B cell (primary cell): ENCODE results near the gene PKMYT1. TPM values are rescaled to one million over a fixed set of nuclear protein-coding genes. Genes with fewer than 3 reads are reported as not detected.

Experiments
- ATAC-seq: fragments of 200-7000 bp; cut with Tn5 transposase; one replicate; pipeline ENCODE4 v1.10.0; 2021; ENCODE audit warnings: low read depth, mild to moderate bottlenecking, moderate number of reproducible peaks, moderate library complexity
- CTCF ChIA-PET: fragments of 350-600 bp; sonication (Branson Sonifier 250); formaldehyde crosslinking; loops from one replicate; lab custom pipeline; 2021; ENCODE audit warnings: antibody characterized with exemption, inconsistent platforms; lab: Charles Lee
- POLR2A ChIA-PET: fragments of 350-600 bp; sonication (Branson Sonifier 250); formaldehyde crosslinking; loops from one replicate; lab custom pipeline; 2021; ENCODE audit warnings: antibody characterized with exemption; lab: Charles Lee
- DNase-seq: peaks from one replicate; pipeline ENCODE4 v3.0.0; 2013
- H2AFZ ChIP-seq: 2 replicates; pipeline ENCODE4 v1.6.1; 2012; ENCODE audit warnings: mild to moderate bottlenecking, low read depth, low read length; ENCODE audit not compliant: insufficient read depth, poor library complexity, severe bottlenecking
- H3K27ac ChIP-seq, 2 donors: 1 replicate in 1 of 2; 2 replicates in 1 of 2; pipeline ENCODE4 v1.5.1; 2012 to 2013; ENCODE audit warnings: low read length in 2 of 2, mild to moderate bottlenecking in 2 of 2, moderate library complexity in 1 of 2
- H3K27me3 ChIP-seq, 4 experiments: fragments of 200-600 bp in 1 of 4; sonication (generic) in 1 of 4; replicated peaks in 1 of 4; 1 replicate in 2 of 4; 2 replicates in 2 of 4; pipeline versions ENCODE4 v1.6.1 to v1.7.0; 2013 to 2016; ENCODE audit warnings: low read length in 3 of 4, mild to moderate bottlenecking in 2 of 4, mixed read lengths in 1 of 4, moderate library complexity in 1 of 4; ENCODE audit not compliant: insufficient read depth in 4 of 4, control insufficient read depth in 3 of 4; ENCODE audit errors: control extremely low read depth in 1 of 4
- H3K36me3 ChIP-seq, 2 experiments: replicated peaks in 1 of 2; 1 replicate in 1 of 2; 2 replicates in 1 of 2; pipeline versions ENCODE4 v1.6.1 to v1.7.1; 2013; ENCODE audit warnings: low read length in 1 of 2; ENCODE audit not compliant: insufficient read depth in 2 of 2, control insufficient read depth in 1 of 2; ENCODE audit errors: control extremely low read depth in 1 of 2, extremely low read depth in 1 of 2
- H3K4me1 ChIP-seq, 2 donors: fragments of 200-600 bp in 1 of 2; sonication (generic) in 1 of 2; 1 replicate in 1 of 2; 2 replicates in 1 of 2; pipeline versions ENCODE4 v1.5.1 to v1.6.1; 2013 to 2017; ENCODE audit warnings: low read length in 2 of 2; ENCODE audit not compliant: control insufficient read depth in 2 of 2, insufficient read depth in 2 of 2
- H3K4me2 ChIP-seq: replicated peaks from 2 replicates; pipeline ENCODE3; 2012; ENCODE audit warnings: mild to moderate bottlenecking, low read depth, low read length; ENCODE audit not compliant: poor library complexity, severe bottlenecking
- H3K4me3 ChIP-seq, 5 experiments: fragments of 200-600 bp in 1 of 5; sonication (generic) in 1 of 5; 1 replicate in 3 of 5; 2 replicates in 2 of 5; pipeline versions ENCODE4 v1.5.1 to v1.7.0; 2011 to 2016; ENCODE audit warnings: low read length in 4 of 5, mild to moderate bottlenecking in 4 of 5, low read depth in 2 of 5, control low read depth in 1 of 5, moderate library complexity in 1 of 5; ENCODE audit not compliant: insufficient read depth in 1 of 5; ENCODE audit errors: control extremely low read depth in 1 of 5, extremely low read depth in 1 of 5
- H3K79me2 ChIP-seq: fragments of 200-600 bp; sonication (generic); one replicate; pipeline ENCODE4 v1.6.0; 2016; ENCODE audit warnings: low read length; ENCODE audit not compliant: control insufficient read depth, insufficient read depth
- H3K9ac ChIP-seq: fragments of 200-600 bp; sonication (generic); 2 replicates; pipeline ENCODE4 v1.6.1; 2017; ENCODE audit warnings: mild to moderate bottlenecking, low read length, moderate library complexity
- H3K9me3 ChIP-seq, 3 donors: one replicate each; pipeline versions ENCODE4 v1.6.1 to v1.7.1; 2013; ENCODE audit warnings: low read length in 2 of 3; ENCODE audit not compliant: control insufficient read depth in 2 of 3, insufficient read depth in 1 of 3; ENCODE audit errors: control extremely low read depth in 1 of 3
- H4K20me1 ChIP-seq: 2 replicates; pipeline ENCODE4 v1.6.0; 2012; ENCODE audit warnings: mild to moderate bottlenecking, low read length; ENCODE audit not compliant: insufficient read depth, control insufficient read depth, poor library complexity, severe bottlenecking
- H3K27ac Mint-ChIP-seq: one replicate; pipeline ENCODE4 v1.8.0; 2021; ENCODE audit warnings: mixed read lengths
- H3K27me3 Mint-ChIP-seq: one replicate; pipeline ENCODE4 v1.8.0; 2021; ENCODE audit warnings: mixed read lengths
- H3K4me1 Mint-ChIP-seq: one replicate; pipeline ENCODE4 v1.8.0; 2021; ENCODE audit warnings: mixed read lengths
- H3K4me3 Mint-ChIP-seq: one replicate; pipeline ENCODE4 v1.8.0; 2021; ENCODE audit warnings: mixed read lengths
- H3K9me3 Mint-ChIP-seq: one replicate; pipeline ENCODE4 v1.8.0; 2022; ENCODE audit warnings: mixed read lengths; ENCODE audit not compliant: insufficient read depth
- CTCF ChIP-seq: fragments of 200-600 bp; IDR thresholded peaks from one replicate; pipeline ENCODE4 v1.8.0; 2022; ENCODE audit warnings: antibody characterized with exemption, mild to moderate bottlenecking
- EZH2 ChIP-seq: IDR thresholded peaks from 2 replicates; pipeline ENCODE4 v1.6.1; 2012; ENCODE audit warnings: borderline replicate concordance, low read depth, mild to moderate bottlenecking, moderate library complexity, low read length; ENCODE audit not compliant: insufficient read depth, poor library complexity, severe bottlenecking
- WGBS: methylation state at CpG from one replicate; pipeline ENCODE4 v1.1.5; 2013; ENCODE audit warnings: missing lambda C conversion rate; ENCODE audit not compliant: insufficient coverage; 5-methylcytosine and 5-hydroxymethylcytosine counted together
- intact Hi-C: fragments of 100-400 bp; cut with micrococcal nuclease; formaldehyde crosslinking; loops from one replicate; pipeline ENCODE4 v1.10.0; 2022
- polyA plus RNA-seq: library from polyadenylated mRNA; depleted of rRNA; stranded (reverse); fragments of >200 nt; gene quantifications from 2 replicates; pipeline ENCODE4 v1.2.3, GENCODE V29; 2012
- total RNA-seq, 2 donors: library from RNA; stranded (reverse); fragments of 120-200 nt in 1 of 2; gene quantifications; 1 replicate in 1 of 2; 2 replicates in 1 of 2; pipeline versions ENCODE4 v1.2.3 to v1.2.4, GENCODE V29; 2013 to 2022

Gene PKMYT1
- total and polyA plus RNA-seq, 2 donors (not counting 1 experiment from before 2014, with no cell fraction given): 0.67 to 2.6 TPM

DNA sequence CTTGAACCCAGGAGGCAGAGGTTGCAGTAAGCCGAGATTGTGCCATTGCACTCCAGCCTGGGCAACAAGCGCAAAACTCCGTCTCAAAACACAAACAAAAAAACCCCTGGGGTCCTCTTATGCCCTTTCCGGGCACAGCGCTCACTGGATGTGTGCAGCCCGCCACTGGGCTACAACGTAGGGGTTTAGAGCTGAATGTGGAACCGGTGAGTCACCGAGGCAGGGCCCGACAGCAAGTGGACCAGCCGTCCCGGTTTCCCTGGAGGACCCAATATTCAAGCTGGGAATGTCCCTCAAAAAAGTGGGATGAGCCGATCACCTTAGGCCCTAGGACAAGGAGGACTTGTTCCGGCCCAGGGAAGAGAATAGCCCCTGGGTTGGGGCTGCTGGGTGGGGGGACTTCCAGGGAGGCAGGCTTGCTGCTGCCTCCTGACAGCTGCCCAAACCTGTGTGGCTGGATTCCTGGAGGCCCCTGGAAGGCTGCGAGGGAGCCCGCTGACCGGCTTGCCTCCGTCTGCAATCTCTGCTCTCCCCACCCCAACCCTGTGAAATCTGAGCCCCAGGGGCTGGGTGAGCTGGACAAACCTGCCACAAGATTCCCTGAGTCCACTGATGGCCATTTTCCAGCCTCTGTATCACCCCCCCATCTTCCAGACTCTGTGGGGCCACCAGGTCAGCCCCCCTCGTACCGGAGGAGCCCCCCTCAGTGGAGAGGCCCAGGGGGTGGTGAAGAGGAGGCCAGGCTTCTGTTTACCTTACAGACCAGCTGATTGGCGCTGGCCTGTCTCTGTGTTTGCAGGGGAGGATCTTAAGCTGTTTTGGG, 29.5 kb upstream of the PKMYT1 start:
- H3K27ac ChIP-seq: no peak overlapping the region
- Mint-ChIP-seq H3K4me1 (peaks cover 22% of the 10 kb centered on the region), H3K9me3 (no peaks in the 10 kb centered on the region), H3K4me3 (no peak overlapping the region), H3K27ac (no peak overlapping the region), H3K27me3 (peaks cover 18% of the 10 kb centered on the region)
- H3K27me3 ChIP-seq: peaks cover 0 to 22% (median 10%) of the 10 kb centered on the region in 4 experiments
- no peak overlapping the region for H3K4me2 ChIP-seq
- no peak overlapping the region for H3K4me3 ChIP-seq
- H4K20me1 ChIP-seq: no peaks in the 10 kb centered on the region
- H2AFZ ChIP-seq: no peak overlapping the region
- intact Hi-C loops: no loop called here
- H3K9me3 ChIP-seq: peaks cover 0 to 12% (median 0%) of the 10 kb centered on the region in 3 donors
- H3K79me2 ChIP-seq: no peaks in the 10 kb centered on the region
- ChIA-PET POLR2A (no interaction called here), CTCF (interaction anchor here (0.6 to 1.6 kb wide), 3 partner anchors 18 to 54 kb away, joined by 3 to 4 read pairs (median 3); no protein-coding TSS in a partner anchor)
- ATAC-seq (no peak), DNase-seq (no peak)
- no peak overlapping the region for H3K9ac ChIP-seq
- peaks cover 24 to 26% of the 10 kb centered on the region in 2 donors for H3K4me1 ChIP-seq
- TF ChIP-seq EZH2 (no peak), CTCF (no peak)
- 96% methylated on average over 18 of the region's 21 CpGs for WGBS
- H3K36me3 ChIP-seq: no peaks in the 10 kb centered on the region

- peaks cover 25 to 28% of the 10 kb centered on the region in 2 donors for H3K4me1 ChIP-seq
- H3K9me3 ChIP-seq: peaks cover 0 to 14% (median 0%) of the 10 kb centered on the region in 3 donors
- Mint-ChIP-seq H3K27me3 (peaks cover 9% of the 10 kb centered on the region), H3K4me1 (peaks cover 25% of the 10 kb centered on the region), H3K4me3 (no peak overlapping the region), H3K9me3 (no peaks in the 10 kb centered on the region), H3K27ac (no peak overlapping the region)
- H3K27me3 ChIP-seq: peaks cover 0 to 22% (median 10%) of the 10 kb centered on the region in 4 experiments
- intact Hi-C loops: no loop called here
- no peaks in the 10 kb centered on the region for H3K79me2 ChIP-seq
- no peak for ATAC-seq
- no peaks in the 10 kb centered on the region for H3K36me3 ChIP-seq
- H4K20me1 ChIP-seq: no peaks in the 10 kb centered on the region
- peak overlapping the region in 1 of 5 experiments; percentile 44 for H3K4me3 ChIP-seq
- peak overlapping the region; percentile 76 for H3K4me2 ChIP-seq
- no peak overlapping the region for H3K9ac ChIP-seq
- no peak overlapping the region for H2AFZ ChIP-seq
- POLR2A ChIA-PET: no interaction called here
- CTCF ChIA-PET: interaction anchor here (1.2 to 9.6 kb wide), 3 partner anchors 15 to 26 kb away, joined by 4 to 213 read pairs (median 8); partner anchors contain the start of genes HCFC1R1 and THOC6
- TF ChIP-seq CTCF: no peak
- no peak for TF ChIP-seq EZH2
- 97% methylated on average over 3 of the region's 4 CpGs for WGBS
- no peak for DNase-seq
- no peak overlapping the region for H3K27ac ChIP-seq
Observed at GRCh38 chr16:3008690-3009037, 28.4 kb upstream of the PKMYT1 start.
